DND-41 (cell line): Measurements from ENCODE around the gene PPP1R13B.

ENCODE experiments used
- ATAC-seq: fragments of 200-7000 bp; cut with Tn5 transposase; 3 replicates; pipeline ENCODE4 v1.9.1; 2021; ENCODE audit warnings: low read depth; ENCODE audit not compliant: insufficient read depth
- DNase-seq: peaks from one replicate; pipeline ENCODE4 v3.0.0-alpha.2; 2020
- H2AFZ ChIP-seq: 2 replicates; pipeline ENCODE4 v1.6.0; 2012; ENCODE audit warnings: low read depth, low read length
- H3K27ac ChIP-seq: 2 replicates; pipeline ENCODE4 v1.5.1; 2012; ENCODE audit warnings: low read length, inconsistent platforms
- H3K27me3 ChIP-seq: fragments of 200-600 bp; sonication (generic); 2 replicates; pipeline ENCODE4 v1.6.0; 2012; ENCODE audit warnings: low read length, mild to moderate bottlenecking, inconsistent platforms; ENCODE audit not compliant: insufficient read depth, poor library complexity
- H3K36me3 ChIP-seq: 2 replicates; pipeline ENCODE4 v1.5.1; 2012; ENCODE audit warnings: low read length, inconsistent platforms; ENCODE audit not compliant: insufficient read depth
- H3K4me1 ChIP-seq: 2 replicates; pipeline ENCODE4 v1.5.1; 2012; ENCODE audit warnings: mild to moderate bottlenecking, low read length; ENCODE audit not compliant: insufficient read depth
- H3K4me2 ChIP-seq: 2 replicates; pipeline ENCODE4 v1.6.0; 2012; ENCODE audit warnings: mild to moderate bottlenecking, moderate library complexity, low read length, inconsistent platforms; ENCODE audit not compliant: insufficient read depth
- H3K4me3 ChIP-seq, 2 experiments: fragments of 200-600 bp in 1 of 2; shearing (Covaris generic) in 1 of 2; 2 replicates each; pipeline ENCODE4 v1.5.1; 2012 to 2016; ENCODE audit warnings: inconsistent platforms in 2 of 2, low read length in 2 of 2, mild to moderate bottlenecking in 2 of 2, low read depth in 1 of 2, moderate library complexity in 1 of 2
- H3K79me2 ChIP-seq: 2 replicates; pipeline ENCODE4 v1.6.0; 2012; ENCODE audit warnings: low read length, inconsistent platforms; ENCODE audit not compliant: insufficient read depth
- H3K9ac ChIP-seq: 2 replicates; pipeline ENCODE4 v1.6.0; 2012; ENCODE audit warnings: low read depth, mild to moderate bottlenecking, inconsistent platforms, low read length, moderate library complexity
- H3K9me3 ChIP-seq: 2 replicates; pipeline ENCODE4 v1.5.1; 2012; ENCODE audit warnings: low read length, moderate library complexity, mild to moderate bottlenecking, inconsistent platforms; ENCODE audit not compliant: insufficient read depth, severe bottlenecking
- H4K20me1 ChIP-seq: 2 replicates; pipeline ENCODE4 v1.6.0; 2012; ENCODE audit warnings: low read length; ENCODE audit not compliant: insufficient read depth
- EZH2 ChIP-seq: IDR thresholded peaks from 3 replicates; pipeline ENCODE4 v1.6.1; 2012; ENCODE audit warnings: borderline replicate concordance, low read depth, mild to moderate bottlenecking, moderate library complexity, low read length, inconsistent platforms; ENCODE audit not compliant: severe bottlenecking
- TF ChIP-seq, protein P1 (sequence below): IDR thresholded peaks from 2 replicates; pipeline ENCODE4 v1.5.1; 2012; ENCODE audit warnings: borderline replicate concordance, low read length, moderate library complexity, mild to moderate bottlenecking; ENCODE audit not compliant: poor library complexity, severe bottlenecking; ENCODE audit errors: extremely low read depth

Gene PPP1R13B

DNA sequence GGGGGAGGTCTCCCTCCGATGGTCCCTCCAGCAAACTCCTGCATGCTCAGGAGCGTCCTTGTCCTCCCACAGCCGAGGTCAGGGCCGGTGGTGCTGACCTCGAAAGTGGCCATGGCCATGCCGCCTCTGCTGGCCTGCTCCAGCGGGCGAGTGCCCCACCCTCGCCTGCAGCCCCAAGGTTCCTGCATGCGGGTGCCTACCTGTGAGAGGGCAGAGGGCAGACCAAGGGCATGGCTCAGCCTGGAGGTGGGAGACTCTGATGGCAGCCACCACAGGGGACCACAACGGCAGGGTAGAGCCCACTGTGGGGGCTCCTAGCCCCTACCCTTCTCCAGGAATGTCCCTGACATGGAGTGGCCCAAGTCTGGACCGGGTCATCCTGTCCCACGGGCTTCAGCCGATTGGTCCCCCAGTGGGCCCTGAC lies 38.1 kb upstream of the PPP1R13B start:
- no peak for TF ChIP-seq EZH2
- TF ChIP-seq, protein P1, sequence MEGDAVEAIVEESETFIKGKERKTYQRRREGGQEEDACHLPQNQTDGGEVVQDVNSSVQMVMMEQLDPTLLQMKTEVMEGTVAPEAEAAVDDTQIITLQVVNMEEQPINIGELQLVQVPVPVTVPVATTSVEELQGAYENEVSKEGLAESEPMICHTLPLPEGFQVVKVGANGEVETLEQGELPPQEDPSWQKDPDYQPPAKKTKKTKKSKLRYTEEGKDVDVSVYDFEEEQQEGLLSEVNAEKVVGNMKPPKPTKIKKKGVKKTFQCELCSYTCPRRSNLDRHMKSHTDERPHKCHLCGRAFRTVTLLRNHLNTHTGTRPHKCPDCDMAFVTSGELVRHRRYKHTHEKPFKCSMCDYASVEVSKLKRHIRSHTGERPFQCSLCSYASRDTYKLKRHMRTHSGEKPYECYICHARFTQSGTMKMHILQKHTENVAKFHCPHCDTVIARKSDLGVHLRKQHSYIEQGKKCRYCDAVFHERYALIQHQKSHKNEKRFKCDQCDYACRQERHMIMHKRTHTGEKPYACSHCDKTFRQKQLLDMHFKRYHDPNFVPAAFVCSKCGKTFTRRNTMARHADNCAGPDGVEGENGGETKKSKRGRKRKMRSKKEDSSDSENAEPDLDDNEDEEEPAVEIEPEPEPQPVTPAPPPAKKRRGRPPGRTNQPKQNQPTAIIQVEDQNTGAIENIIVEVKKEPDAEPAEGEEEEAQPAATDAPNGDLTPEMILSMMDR, result no peak
- no peak overlapping the region for H3K27ac ChIP-seq
- H3K4me1 ChIP-seq, result peaks cover 4% of the 10 kb centered on the region; the same call in 1 of the 2 replicates
- H3K36me3 ChIP-seq, result no peaks in the 10 kb centered on the region
- DNase-seq (no peak), ATAC-seq (no peak)
- H2AFZ ChIP-seq, result no peak overlapping the region
- peaks cover 5% of the 10 kb centered on the region for H3K27me3 ChIP-seq
- H3K9me3 ChIP-seq, result no peaks in the 10 kb centered on the region
- H3K4me2 ChIP-seq, result no peak overlapping the region
- H3K9ac ChIP-seq, result no peak overlapping the region
- H3K4me3 ChIP-seq, result no peak overlapping the region
- no peaks in the 10 kb centered on the region for H3K79me2 ChIP-seq
- peaks cover 4% of the 10 kb centered on the region; the same call in 1 of the 2 replicates for H4K20me1 ChIP-seq

- no peak overlapping the region for H3K27ac ChIP-seq
- H3K9ac ChIP-seq, result no peak overlapping the region
- ATAC-seq (no peak), DNase-seq (no peak)
- peaks cover 11% of the 10 kb centered on the region; the same call in 1 of the 2 replicates for H3K4me1 ChIP-seq
- no peaks in the 10 kb centered on the region for H3K79me2 ChIP-seq
- H2AFZ ChIP-seq, result no peak overlapping the region
- H4K20me1 ChIP-seq, result peaks cover 4% of the 10 kb centered on the region; the same call in 1 of the 2 replicates
- peaks cover 10% of the 10 kb centered on the region for H3K27me3 ChIP-seq
- TF ChIP-seq EZH2, result no peak
- TF ChIP-seq, protein P1, result no peak
- H3K9me3 ChIP-seq, result no peaks in the 10 kb centered on the region
- H3K4me3 ChIP-seq, result no peak overlapping the region
- H3K4me2 ChIP-seq, result no peak overlapping the region
- no peaks in the 10 kb centered on the region for H3K36me3 ChIP-seq
Observed at GRCh38 chr14:103884854-103885253, 37.5 kb upstream of the PPP1R13B start.

DNA sequence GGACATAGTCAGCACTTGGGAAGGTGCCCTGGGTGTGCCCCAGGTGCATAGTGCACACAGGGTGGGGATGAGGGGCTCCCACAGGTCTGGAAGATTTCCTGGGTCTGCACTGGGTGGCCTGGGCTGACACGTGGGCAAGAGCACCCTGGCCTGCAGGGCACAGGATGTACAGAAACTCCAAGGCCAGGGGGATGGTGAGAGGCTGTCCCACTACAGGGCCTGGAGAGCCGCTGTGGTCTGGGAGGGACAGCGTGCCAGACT lies 35.8 kb upstream of the PPP1R13B start:
- no peaks in the 10 kb centered on the region for H3K79me2 ChIP-seq
- H3K9me3 ChIP-seq, result no peaks in the 10 kb centered on the region
- no peak overlapping the region for H2AFZ ChIP-seq
- H3K4me3 ChIP-seq, result no peak overlapping the region
- no peaks in the 10 kb centered on the region for H3K36me3 ChIP-seq
- DNase-seq (no peak), ATAC-seq (no peak)
- H3K4me1 ChIP-seq, result peaks cover 11% of the 10 kb centered on the region; the same call in 1 of the 2 replicates
- peaks cover 17% of the 10 kb centered on the region for H3K27me3 ChIP-seq
- no peak for TF ChIP-seq EZH2
- TF ChIP-seq, protein P1, result no peak
- no peak overlapping the region for H3K9ac ChIP-seq
- peaks cover 4% of the 10 kb centered on the region; the same call in 1 of the 2 replicates for H4K20me1 ChIP-seq
- H3K4me2 ChIP-seq, result no peak overlapping the region
- no peak overlapping the region for H3K27ac ChIP-seq
